NCI-H460 (cell line): ENCODE results near the gene KLRF1. TPM values are rescaled to one million over a fixed set of nuclear protein-coding genes. Genes with fewer than 3 reads are reported as not detected.
"Not testable (repeated sequence)": the region's sequence is repeated elsewhere in the genome, so short reads cannot be mapped to it uniquely, and the experiment has no call there.

Source experiments
- DNase-seq: peaks from one replicate; pipeline ENCODE4 v3.0.0-alpha.2; 2016; ENCODE audit warnings: low read depth; ENCODE audit errors: extremely low read depth
- total RNA-seq: library from RNA; depleted of rRNA; stranded (reverse); fragments of >200 nt; shearing (Covaris generic); gene quantifications from 2 replicates; pipeline ENCODE4 v1.2.3, GENCODE V29; 2014; rRNA removed

Gene KLRF1
- total RNA-seq, 1 experiment from 2014 or later = 0.22 TPM

DNA sequence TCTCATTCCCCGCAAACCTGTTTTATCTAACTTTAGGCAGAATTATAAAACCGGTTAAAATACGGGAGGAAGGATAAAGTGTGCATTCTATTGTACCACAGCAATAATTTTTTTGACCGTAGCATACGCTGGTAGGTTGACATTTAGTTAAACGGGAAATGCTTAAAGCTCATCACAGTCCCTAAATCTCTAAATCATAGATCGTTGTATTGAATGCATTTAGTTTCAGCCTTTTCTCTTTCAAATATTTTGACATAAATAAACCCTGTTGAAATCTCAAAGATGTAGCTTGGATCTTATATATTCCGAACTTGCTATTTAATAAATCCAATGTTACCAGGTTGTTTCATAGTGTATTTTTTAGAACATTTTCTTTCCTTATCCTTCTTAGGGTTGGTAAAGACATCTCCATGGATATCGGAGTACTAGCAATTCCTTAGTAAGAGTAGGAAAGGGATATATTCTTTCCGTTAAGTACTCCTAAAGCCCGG, 41.1 kb downstream of the KLRF1 start:
- DNase-seq = no peak

DNA sequence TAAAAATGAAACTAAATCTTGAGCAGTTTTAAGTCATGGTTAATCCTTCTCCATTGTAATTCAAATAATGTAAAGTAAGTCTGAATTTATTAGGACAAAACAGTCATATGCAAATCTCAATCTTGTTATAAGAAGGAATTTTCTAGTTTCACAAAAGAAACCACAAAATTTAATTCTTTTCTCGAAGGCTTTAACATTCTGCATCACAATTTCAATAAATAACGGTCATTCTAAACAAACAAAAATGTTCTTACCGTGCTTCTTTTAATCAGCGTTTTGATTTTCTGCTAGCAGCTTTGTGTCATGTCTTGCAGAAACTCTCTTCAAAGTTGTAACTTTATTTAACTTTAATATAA, 41.6 kb downstream of the KLRF1 start:
- DNase-seq = no peak

DNA sequence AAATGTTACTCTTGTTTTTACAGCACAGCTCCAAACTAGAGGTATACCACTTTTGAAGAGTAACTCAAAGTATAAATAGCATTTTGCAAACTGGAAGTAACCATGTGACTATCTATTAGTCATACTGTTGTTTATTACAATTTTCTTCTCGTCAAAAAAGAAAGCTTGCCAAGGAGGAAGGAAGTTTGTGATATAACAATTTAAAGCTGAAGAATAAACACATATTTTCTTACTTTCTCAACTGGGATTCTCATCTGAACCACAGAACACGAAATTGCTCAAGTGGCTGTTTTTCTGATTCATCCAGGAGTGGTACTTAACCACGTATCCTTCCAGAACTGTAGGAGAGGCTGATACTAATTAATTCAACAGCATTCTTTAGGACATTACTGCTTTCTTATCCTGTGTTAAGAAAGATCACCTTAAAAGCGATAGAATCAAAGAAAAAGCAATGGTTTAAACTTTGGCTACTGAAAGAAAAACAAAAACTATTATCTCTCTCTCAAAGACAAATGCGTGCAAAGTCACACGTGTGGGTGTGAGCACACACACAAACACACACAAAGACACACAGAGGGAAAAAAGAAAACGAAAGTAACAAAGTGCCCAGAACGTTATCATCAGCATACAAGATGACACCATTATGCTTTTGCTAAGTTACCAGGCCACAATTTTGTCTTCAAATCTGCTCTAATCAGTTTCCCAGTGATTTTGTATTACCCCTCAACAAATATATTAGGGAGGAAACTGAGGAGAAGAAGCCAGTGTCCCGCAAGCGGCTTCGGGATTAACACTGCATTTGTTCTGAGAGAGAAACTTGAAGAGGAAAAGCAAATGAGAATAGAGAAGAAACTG, 42.3 kb downstream of the KLRF1 start, which contains the start of gene CLEC2B:
TSS of gene CLEC2B (minus strand) at position 48 of the 855 bp plus-strand sequence.
- peak; percentile 4 for DNase-seq

DNA sequence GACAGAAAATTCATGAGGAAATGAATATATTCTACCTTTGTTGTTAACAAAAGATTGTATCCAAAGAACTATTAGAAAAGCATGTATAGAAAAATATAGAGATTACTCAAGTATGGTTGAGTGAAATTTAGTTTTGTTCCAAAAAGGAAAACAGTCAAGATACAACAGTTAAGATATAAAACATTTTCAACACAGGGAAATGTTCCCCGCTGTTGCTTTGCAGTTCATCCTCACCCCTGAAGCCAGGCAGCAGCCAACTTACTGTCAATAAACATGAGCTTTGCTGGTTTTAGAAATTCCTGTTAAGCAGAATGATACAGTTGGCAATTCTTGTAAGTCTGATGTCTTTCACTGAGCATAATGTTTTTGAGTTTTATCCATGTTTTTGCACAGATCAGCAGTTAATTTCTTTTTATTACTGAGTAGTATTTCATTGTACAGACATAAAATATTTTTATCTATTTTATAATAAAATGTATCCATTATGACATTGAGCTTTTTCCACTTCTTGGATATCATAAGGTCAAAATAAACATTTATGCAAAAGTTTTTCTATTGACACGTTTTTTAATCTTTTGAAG, 43.1 kb downstream of the KLRF1 start:
- no peak for DNase-seq

DNA sequence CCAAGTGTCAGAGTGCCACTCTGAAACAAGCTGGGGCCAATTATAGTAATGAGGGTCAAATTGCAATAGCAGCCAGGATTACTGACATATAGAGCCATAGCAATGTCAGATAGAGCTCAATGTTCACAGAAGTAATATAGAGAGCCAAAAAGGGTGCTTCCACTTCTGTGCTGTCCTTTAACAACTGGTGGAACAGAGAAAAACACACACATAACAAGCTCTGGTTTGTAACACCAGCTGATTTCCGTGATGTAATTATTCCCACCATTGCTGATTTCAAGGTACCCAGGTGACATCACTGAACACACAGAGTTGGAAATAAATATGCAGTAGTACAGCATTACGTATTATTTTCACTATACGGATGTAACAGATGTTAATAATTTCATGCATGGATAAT, 44.9 kb downstream of the KLRF1 start:
- no peak for DNase-seq

DNA sequence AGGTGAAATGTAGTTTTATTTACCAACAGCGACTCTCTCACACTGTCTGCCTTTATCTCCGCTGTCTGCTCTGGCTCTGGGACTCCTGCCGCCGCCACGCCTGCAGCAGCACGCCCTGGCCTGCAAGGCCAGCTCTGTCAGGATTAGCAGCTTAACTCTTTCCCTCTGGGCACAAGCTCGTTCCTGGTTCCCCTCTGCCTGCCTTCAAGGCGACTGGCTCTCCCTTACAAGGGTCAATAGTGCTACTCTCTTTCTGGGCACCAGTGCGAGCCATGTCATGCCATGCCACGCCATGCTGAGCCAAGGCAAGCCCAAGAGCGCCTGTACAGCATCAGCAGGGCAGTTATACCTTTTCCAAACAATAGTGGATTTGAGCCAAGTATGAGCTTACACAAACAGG, 45.5 kb downstream of the KLRF1 start:
- DNase-seq = no peak

DNA sequence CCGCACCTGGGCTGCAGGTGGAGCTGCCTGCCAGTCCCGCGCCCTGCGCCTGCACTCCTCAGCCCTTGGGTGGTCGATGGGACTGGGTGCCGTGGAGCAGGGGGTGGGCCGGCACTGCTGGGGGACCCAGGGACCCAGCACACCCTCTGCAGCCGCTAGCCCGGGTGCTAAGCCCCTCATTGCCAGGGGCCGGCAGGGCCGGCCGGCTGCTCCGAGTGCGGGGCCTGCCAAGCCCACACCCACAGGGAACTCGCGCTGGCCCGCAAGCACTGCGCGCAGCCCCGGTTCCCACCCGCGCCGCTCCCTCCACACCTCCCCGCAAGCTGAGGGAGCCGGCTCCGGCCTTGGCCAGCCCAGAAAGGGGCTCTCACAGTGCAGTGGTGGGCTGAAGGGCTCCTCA, 48.8 kb downstream of the KLRF1 start:
- not testable (repeated sequence) for DNase-seq

DNA sequence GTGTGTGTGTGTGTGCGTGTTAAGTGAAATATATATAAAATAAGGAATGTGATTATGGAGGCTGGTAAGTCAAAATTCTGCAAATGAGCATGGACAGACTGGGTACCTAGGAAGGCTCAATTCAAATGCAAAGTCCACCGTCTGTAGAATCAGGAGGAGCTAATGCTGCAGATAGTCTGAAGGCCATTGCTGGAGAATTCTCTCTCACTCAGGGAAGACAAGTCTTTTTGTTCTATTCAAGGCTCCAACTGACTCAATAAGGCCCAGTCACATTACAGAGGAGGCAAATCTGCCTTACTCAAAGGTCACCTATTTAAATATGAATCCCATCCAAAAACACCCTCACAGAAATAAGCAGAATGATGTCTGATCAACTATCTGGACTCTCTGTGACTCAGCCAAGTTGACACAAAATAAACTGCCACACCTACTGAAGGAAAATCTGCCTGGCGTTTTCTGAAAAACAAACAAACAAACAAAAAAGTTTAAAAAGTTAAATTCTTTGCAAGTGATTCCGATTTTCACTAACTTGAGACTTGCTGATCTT, 53.3 kb downstream of the KLRF1 start:
- no peak for DNase-seq

DNA sequence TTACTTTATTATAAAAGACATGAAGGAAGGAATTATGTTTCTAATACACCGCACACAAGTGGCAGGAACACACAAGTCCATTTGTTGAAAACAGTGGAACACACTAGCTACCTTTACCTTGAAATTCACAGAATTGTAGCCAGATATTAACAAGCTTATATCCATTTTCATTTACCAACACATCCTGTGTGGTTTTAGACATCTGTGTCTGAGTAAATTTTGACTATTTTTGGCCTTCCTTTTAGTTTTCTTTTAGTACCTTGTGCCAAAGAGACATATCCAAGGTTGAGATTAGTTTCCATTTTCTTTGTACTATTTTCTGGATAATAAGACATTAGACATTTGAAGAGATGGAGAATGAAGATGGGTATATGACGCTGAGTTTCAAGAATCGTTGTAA, 54.0 kb downstream of the KLRF1 start, which contains the start of gene KLRF2:
TSS of gene KLRF2 (plus strand) at position 244 of the 400 bp plus-strand sequence. CDS start at position 351, 107 bp downstream.
- no peak for DNase-seq

DNA sequence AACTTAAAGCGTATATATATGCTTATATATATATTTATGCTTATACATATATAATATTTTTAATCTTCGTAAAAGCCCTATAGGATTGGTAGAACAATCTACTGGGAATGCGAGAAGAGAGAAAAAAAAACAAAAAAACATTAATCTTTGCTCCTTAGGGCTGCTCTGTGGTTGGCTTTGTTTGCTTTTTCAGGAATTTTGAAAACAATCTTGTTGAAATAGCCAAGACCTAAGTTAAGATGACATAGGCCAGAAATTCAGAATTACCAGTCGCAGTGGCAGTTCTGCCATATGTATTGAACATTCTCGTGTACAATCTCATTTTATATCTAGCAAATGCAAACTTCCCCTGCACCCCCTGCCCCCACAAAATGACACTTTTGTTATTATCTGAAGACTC, 54.7 kb downstream of the KLRF1 start:
- no peak for DNase-seq

DNA sequence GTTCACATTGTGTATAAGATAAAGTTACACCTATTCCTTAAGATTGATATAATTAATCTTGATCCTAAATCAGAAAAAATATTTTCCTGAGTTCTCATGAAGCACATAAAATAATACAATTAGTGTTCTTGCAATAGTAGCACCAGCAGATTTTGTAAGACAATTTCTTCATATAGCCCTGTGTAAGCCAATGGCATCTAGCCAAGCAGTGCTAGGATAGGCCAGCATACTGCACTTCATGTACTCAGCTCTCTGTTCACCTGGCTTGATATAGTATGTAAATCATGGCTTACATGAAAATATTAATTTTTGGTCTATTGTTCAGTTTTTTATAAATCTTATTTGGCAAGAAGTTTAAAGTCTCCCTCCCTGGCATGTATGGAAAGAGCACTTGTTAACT, 55.9 kb downstream of the KLRF1 start:
- DNase-seq = no peak

DNA sequence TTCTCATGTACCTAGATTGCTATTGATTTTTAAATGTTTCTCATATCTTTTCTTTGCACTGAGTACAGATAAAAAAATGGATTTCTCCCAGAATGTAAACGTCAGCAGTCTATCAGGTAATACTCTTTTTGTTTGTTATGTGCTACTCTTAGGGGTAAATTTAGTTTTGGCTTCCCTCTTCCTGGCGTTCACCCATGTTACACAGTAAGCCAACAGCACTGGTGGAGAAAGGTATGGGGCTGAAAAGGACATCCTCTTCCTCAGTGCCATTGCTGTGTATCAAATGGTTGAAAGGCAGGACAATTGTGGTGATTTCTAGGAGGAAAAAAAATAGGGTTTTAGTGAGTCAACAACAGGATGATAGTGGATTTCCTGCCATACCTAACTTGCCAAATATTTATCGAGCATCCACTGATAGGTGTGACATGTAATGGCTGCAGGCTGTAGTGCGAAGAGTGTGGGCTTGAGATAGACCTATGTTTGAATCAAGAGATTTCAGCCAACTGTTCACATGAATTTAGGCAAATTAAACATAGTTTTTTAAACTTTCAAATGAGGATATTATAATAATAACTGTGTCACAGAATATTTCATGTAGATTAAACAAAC, 61.5 kb downstream of the KLRF1 start:
- DNase-seq = no peak

Other genes with a start within 250 kb of the KLRF1 start
- not detected in 2 replicates for gene KLRB1, start 219.6 kb upstream of the KLRF1 start, total RNA-seq
- gene CLEC2D, start 157.8 kb upstream of the KLRF1 start, total RNA-seq = 0.29 and 1.5 TPM in 2 replicates
- gene CLECL1, start 94.4 kb upstream of the KLRF1 start, total RNA-seq = not detected in 2 replicates
- not detected in 2 replicates for gene CD69, start 66.6 kb upstream of the KLRF1 start, total RNA-seq
- gene CLEC2B, start 41.9 kb downstream of the KLRF1 start, total RNA-seq = 0.38 and 0.77 TPM in 2 replicates
- gene KLRF2, start 54.0 kb downstream of the KLRF1 start, total RNA-seq = not detected in 2 replicates
- gene CLEC2A, start 104.9 kb downstream of the KLRF1 start, total RNA-seq = not detected in 2 replicates
- gene CLEC12A, start 143.9 kb downstream of the KLRF1 start, total RNA-seq = not detected in 2 replicates
- gene CLEC1B, start 171.6 kb downstream of the KLRF1 start, total RNA-seq = not detected in 2 replicates
- not detected in 2 replicates for gene CLEC12B, start 183.1 kb downstream of the KLRF1 start, total RNA-seq
- not detected in 2 replicates for gene CLEC9A, start 203.2 kb downstream of the KLRF1 start, total RNA-seq